IPS-15b (cell line): Measurements from ENCODE around the gene GCNT2.
A peak's percentile ranks its signal among the peaks of the same experiment; 100 is the strongest.

Experiments used
- H3K27me3 ChIP-seq: one replicate; pipeline ENCODE4 v1.6.1; 2013; ENCODE audit warnings: low read length; ENCODE audit not compliant: control insufficient read depth, insufficient read depth
- H3K36me3 ChIP-seq: one replicate; pipeline ENCODE4 v1.6.1; 2013; ENCODE audit warnings: low read length; ENCODE audit not compliant: control insufficient read depth, insufficient read depth
- H3K4me1 ChIP-seq: one replicate; pipeline ENCODE4 v1.6.1; 2013; ENCODE audit warnings: mild to moderate bottlenecking, low read length; ENCODE audit not compliant: control insufficient read depth, insufficient read depth
- H3K4me3 ChIP-seq: one replicate; pipeline ENCODE4 v1.5.1; 2013; ENCODE audit warnings: low read depth, low read length
- H3K9ac ChIP-seq: one replicate; pipeline ENCODE4 v1.6.1; 2013; ENCODE audit warnings: low read depth, mild to moderate bottlenecking, low read length
- H3K9me3 ChIP-seq: one replicate; pipeline ENCODE4 v1.6.1; 2013; ENCODE audit warnings: mild to moderate bottlenecking, low read length; ENCODE audit not compliant: control insufficient read depth, insufficient read depth

Gene GCNT2

GRCh38 chr6:10554826-10555225 lies 33.7 kb downstream of the GCNT2 start:
- H3K4me1 ChIP-seq: peaks cover 18% of the 10 kb centered on the region
- H3K4me3 ChIP-seq: peak overlapping the region; percentile 59
- H3K9ac ChIP-seq: no peak overlapping the region
- H3K27me3 ChIP-seq: no peaks in the 10 kb centered on the region
- no peaks in the 10 kb centered on the region for H3K9me3 ChIP-seq
- H3K36me3 ChIP-seq: no peaks in the 10 kb centered on the region

GRCh38 chr6:10555625-10556309 lies 34.6 kb downstream of the GCNT2 start:
- H3K9ac ChIP-seq: peak overlapping the region; percentile 84
- peak overlapping the region; percentile 59 for H3K4me3 ChIP-seq

GRCh38 chr6:10556589-10556988 lies 35.4 kb downstream of the GCNT2 start:
- Histone ChIP-seq H3K9ac (peak overlapping the region; percentile 84), H3K9me3 (no peaks in the 10 kb centered on the region), H3K36me3 (no peaks in the 10 kb centered on the region), H3K4me1 (peaks cover 18% of the 10 kb centered on the region), H3K27me3 (no peaks in the 10 kb centered on the region), H3K4me3 (peak overlapping the region; percentile 59)

More at GRCh38 chr6:10555625-10556309, 34.6 kb downstream of the GCNT2 start:
- Histone ChIP-seq H3K27me3 (no peaks in the 10 kb centered on the region), H3K36me3 (no peaks in the 10 kb centered on the region), H3K9me3 (no peaks in the 10 kb centered on the region), H3K4me1 (peaks cover 18% of the 10 kb centered on the region)

- Histone ChIP-seq H3K4me3 (peak overlapping the region; percentile 59), H3K27me3 (no peaks in the 10 kb centered on the region), H3K4me1 (peaks cover 18% of the 10 kb centered on the region), H3K9ac (peak overlapping the region; percentile 29), H3K36me3 (peaks cover 1% of the 10 kb centered on the region), H3K9me3 (no peaks in the 10 kb centered on the region)
Observed at GRCh38 chr6:10556992-10557391, 35.8 kb downstream of the GCNT2 start.

- peak overlapping the region; percentile 29 for H3K9ac ChIP-seq
- H3K4me3 ChIP-seq: peak overlapping the region; percentile 59
- peaks cover 2% of the 10 kb centered on the region for H3K36me3 ChIP-seq
- H3K9me3 ChIP-seq: no peaks in the 10 kb centered on the region
- H3K27me3 ChIP-seq: no peaks in the 10 kb centered on the region
- peaks cover 18% of the 10 kb centered on the region for H3K4me1 ChIP-seq
Observed at GRCh38 chr6:10557913-10558312, 36.8 kb downstream of the GCNT2 start.

GRCh38 chr6:10558565-10558964 lies 37.4 kb downstream of the GCNT2 start:
- Histone ChIP-seq H3K4me3 (peak overlapping the region; percentile 59), H3K4me1 (peaks cover 18% of the 10 kb centered on the region), H3K36me3 (peaks cover 2% of the 10 kb centered on the region), H3K27me3 (no peaks in the 10 kb centered on the region), H3K9me3 (no peaks in the 10 kb centered on the region), H3K9ac (peak overlapping the region; percentile 29)

- Histone ChIP-seq H3K4me1 (peaks cover 9% of the 10 kb centered on the region), H3K9ac (peak overlapping the region; percentile 9), H3K27me3 (no peaks in the 10 kb centered on the region), H3K9me3 (no peaks in the 10 kb centered on the region), H3K36me3 (peaks cover 2% of the 10 kb centered on the region), H3K4me3 (peak overlapping the region; percentile 59)
Observed at GRCh38 chr6:10559522-10560152, 38.5 kb downstream of the GCNT2 start.

- no peak overlapping the region for H3K9ac ChIP-seq
Observed at GRCh38 chr6:10561611-10562199, 40.6 kb downstream of the GCNT2 start.

GRCh38 chr6:10564975-10565673 lies 44.0 kb downstream of the GCNT2 start:
- Histone ChIP-seq H3K36me3 (peaks cover 5% of the 10 kb centered on the region), H3K9me3 (no peaks in the 10 kb centered on the region), H3K27me3 (no peaks in the 10 kb centered on the region), H3K4me3 (no peak overlapping the region), H3K4me1 (peaks cover 4% of the 10 kb centered on the region), H3K9ac (no peak overlapping the region)

More at GRCh38 chr6:10561611-10562199, 40.6 kb downstream of the GCNT2 start:
- Histone ChIP-seq H3K9me3 (no peaks in the 10 kb centered on the region), H3K4me3 (peak overlapping the region; percentile 19), H3K36me3 (peaks cover 5% of the 10 kb centered on the region), H3K27me3 (no peaks in the 10 kb centered on the region), H3K4me1 (peaks cover 7% of the 10 kb centered on the region)

- H3K9me3 ChIP-seq: no peaks in the 10 kb centered on the region
- H3K9ac ChIP-seq: no peak overlapping the region
- peaks cover 4% of the 10 kb centered on the region for H3K4me1 ChIP-seq
- H3K36me3 ChIP-seq: peaks cover 5% of the 10 kb centered on the region
- H3K27me3 ChIP-seq: no peaks in the 10 kb centered on the region
- H3K4me3 ChIP-seq: no peak overlapping the region
Observed at GRCh38 chr6:10565913-10566312, 44.8 kb downstream of the GCNT2 start.

- no peak overlapping the region for H3K4me3 ChIP-seq
- peaks cover 4% of the 10 kb centered on the region for H3K4me1 ChIP-seq
- no peaks in the 10 kb centered on the region for H3K9me3 ChIP-seq
- no peaks in the 10 kb centered on the region for H3K27me3 ChIP-seq
- H3K9ac ChIP-seq: no peak overlapping the region
- peaks cover 3% of the 10 kb centered on the region for H3K36me3 ChIP-seq
Observed at GRCh38 chr6:10567256-10568026, 46.3 kb downstream of the GCNT2 start.
